HG02973 (cell line): ENCODE data around the gene TUBB4A.
A peak's percentile ranks its signal among the peaks of the same experiment; 100 is the strongest.

ENCODE experiments used
- ATAC-seq: cut with Tn5 transposase; IDR thresholded peaks from one replicate; pipeline ENCODE4 v1.9.1; 2021; ENCODE audit warnings: moderate library complexity; ENCODE audit not compliant: unreplicated experiment

TUBB4A gene

DNA sequence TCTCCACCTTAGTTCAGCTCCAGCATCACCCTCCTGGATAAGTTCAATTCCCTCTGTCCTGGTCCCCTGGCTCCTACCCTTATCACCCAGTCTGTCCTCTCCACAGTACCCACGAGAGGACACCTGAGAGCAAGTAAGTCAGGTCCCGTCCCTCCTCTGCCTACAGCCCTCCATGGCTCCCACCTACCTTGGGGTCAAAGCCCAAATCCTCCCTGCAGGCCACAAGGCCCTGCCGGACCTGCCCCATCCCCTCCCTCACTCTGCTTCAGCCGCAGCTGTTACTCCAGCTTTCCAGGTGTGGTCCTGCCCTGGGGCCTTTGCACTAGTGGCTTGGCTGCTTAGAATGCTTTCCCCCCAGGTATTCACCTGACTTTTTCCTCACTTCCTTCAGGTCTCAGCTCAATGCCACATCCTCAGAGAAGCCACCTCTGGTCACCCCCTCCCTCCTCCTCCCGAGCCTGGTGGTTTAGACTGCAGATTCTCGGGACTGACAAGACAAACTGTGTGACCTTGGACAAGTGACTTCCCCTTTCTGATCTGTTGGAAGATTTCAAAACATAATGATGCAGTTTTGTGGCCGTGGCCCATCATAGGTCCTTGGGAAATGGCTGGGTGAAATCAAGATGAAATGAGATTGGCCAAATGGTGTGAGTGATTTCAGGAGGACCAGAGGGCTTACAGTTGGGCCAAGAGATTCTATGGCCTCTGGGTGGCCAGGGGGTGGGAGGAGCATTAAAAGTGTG is 3.6 kb downstream of the TUBB4A start:
- no peak for ATAC-seq

DNA sequence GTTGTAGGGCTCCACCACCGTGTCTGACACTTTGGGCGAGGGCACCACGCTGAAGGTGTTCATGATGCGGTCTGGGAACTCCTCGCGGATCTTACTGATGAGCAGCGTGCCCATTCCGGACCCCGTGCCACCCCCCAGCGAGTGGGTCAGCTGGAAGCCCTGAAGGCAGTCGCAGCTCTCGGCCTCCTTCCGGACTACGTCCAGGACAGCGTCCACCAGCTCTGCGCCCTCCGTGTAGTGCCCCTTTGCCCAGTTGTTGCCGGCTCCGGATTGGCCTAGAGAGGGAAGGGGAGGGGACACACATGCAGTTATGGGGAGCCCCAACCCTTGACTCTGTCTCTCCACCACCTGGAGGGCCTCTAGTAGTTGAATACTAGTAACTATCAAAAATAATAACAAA is 6.2 kb downstream of the TUBB4A start:
- no peak for ATAC-seq

DNA sequence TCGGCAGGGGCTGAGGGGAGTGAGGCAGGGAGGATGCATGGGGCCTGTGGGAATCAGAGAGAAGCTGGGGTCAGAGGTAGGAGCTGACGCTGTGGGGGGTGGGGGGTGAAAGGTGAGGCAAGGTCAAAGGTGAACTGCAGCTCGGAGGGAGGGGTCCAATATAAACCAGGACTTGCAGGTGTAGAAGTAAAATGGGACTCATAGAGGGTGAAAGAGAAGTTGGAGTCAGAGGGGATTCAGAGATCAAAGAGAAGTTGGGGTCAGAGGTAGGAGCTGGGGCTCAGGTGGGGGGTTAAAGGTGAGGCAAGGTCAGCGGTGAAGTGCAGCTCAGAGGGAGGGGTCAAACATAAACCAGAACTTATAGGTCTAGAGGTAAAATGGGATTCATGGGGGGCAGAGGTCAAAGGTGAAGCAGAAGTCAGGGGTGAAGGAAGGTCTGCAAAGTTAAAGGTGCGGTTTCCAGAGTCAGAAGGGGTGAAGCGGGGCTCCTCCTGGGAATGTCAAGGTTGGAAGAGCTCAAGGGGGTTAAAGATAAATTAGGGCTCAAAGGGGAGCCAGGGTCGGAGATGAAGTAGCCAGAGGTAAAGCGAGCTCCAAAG is 7.6 kb downstream of the TUBB4A start:
- ATAC-seq = no peak

DNA sequence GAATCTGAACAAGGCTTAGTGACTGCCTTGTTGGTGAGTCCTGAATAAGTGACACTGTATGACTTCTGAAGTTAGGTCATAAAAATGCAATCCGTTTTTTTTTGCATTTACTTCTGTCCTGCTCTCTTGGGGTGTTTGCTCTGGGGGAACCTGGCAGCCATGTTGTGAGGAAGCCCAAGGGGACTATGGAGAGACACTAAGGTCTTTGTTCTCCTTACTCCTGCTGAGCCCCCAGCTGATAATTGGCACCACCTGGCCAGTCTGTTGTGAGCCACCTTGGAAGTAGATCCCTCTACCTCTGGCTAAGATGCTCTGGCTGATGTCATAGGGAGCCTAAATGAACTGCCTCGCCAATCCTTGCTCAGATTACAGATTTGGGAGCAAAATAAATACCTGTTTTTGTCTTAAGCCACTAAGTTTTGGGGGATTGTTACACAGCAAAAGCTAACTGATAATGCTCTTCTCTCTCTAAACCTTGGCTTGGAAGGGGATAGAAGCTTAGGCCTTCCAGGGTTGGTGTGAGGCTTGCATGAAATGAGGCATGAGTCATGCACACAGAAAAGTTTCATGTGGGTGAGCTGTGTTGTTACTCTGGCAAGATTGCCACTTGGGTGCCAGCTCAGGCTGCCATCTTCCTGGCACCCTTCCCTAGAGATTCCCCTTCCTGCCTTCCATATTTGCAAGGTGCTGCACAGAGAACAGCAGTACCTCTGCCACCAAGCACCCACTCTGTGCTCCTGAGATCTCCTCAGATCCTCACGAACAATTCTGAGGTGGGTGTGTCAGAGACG is 10.1 kb downstream of the TUBB4A start:
- no peak for ATAC-seq

DNA sequence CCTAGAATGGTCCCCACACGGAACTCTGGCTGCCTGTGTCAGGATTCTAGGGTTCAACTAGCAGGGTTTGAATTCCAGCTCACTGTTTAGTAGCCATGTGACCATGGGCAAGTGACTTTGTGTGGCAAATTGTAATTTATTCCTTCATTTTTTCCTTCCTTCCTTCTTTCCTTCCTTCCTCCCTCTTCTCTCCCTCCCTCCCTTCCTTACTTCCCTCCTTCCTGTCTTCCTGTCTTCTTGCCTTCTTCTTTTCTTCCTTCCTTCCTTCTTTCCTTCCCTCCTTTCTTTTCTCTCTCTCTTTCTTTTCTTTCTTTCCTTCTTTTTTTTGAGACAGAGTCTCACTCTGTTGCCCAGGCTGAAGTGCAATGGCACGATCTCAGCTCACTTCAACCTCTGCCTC is 12.0 kb downstream of the TUBB4A start:
- no peak for ATAC-seq

DNA sequence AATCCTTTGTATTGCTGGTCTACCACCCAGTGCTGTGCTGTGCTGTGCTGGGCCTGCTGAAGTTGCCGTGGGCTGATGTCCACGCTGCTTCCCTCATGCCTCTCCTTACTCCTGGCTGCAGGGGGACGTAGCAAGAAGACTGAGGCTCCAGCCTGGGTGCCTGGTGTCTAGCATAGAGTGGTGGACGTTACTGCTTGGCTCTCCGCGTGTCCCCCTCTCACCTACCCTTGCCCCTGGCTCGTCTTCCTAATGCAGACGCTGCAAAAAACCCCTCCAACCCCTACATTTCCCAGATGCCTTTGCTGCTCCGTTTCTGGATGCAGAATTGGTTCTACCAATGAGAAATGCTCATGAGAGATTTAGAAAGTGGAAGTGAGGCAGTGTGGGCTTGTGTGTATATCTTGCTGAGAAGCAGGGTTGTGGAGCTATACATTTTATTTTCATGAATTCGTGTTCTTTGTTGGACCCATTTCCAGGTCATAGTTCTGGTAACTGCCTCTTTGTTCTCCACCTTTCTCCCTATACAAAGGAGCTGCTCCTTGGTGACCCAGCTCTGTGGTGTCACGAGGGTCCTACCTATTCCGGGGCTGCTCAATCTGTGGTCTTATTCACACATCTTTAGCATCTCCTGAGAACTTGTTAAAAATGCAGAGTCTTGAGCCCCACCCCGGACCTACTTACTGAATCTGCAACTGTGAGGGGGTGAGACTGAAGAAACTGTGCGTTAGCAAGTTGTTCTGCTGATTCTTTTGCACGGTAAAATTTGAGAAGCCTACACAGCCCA is 12.6 kb downstream of the TUBB4A start:
- ATAC-seq = no peak

DNA sequence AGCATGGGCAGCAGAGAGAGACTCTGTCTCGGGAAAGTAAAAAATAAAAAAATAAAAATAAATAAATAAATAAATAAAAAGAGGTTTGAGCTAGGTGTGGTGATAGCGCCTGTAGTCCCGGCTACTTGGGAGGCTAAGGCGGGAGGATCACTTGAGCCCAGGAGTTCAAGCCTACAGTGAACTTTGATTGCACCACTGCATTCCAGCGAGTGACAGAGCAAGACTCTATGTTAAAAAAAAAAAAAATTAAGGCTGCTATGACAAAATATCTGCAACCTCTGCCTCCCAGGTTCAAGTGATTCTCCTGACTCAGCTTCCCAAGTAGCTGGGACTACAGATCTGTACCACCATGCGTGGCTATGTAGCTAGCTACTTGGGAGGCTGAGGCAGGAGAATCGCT is 17.3 kb downstream of the TUBB4A start:
- ATAC-seq = no peak

DNA sequence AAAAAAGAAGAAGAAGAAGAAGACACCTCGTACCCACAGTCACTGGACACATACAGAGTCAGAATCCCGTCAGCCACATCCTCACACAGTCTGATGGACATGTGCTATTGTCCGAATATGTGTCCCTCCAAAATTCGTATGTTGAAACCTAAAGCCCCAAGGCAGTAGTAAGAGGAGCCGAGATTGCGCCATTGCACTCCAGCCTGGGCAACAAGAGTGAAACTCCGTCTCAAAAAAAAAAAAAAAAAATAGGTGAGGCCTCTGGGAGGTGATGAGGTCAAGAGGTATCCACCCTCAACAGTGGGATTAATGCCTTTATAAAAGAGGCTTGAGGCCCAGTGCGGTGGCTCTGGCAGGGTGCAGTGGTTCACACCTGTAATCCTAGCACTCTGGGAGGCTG is 17.9 kb downstream of the TUBB4A start:
- ATAC-seq = no peak

DNA sequence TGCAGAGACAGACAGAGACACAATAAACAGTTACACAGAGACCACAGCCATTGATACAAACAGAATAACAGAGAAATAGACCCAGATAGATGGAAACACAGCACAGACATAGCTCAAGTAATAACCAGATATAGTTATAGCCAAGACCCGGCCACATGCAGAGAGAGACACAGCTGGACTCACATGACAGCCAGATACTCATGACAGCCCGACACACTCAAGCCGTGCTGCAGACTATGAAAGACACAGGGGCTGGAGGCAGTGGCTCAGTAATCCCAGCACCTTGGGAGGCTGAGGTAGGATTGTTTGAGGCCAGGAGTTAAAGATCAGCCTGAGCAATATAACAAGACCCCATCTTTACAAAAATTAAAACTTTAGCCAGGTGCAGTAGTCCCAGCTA is 18.9 kb downstream of the TUBB4A start:
- no peak for ATAC-seq

DNA sequence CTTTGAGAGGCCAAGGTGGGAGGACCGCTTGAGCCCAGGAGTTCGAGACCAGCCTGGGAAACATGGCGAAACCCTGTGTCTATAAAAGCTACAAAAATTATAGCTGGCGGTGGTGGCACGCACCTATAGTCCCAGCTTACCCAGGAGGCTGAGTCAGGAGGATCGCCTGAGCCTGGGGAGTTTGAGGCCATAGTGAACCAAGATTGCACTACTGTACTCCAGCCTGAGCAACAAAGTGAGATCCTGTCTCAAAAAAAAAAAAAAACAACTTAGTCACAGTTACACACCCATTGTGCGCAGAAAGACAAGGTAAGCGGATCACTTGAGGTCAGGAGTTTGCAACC is 19.8 kb downstream of the TUBB4A start:
- no peak for ATAC-seq

DNA sequence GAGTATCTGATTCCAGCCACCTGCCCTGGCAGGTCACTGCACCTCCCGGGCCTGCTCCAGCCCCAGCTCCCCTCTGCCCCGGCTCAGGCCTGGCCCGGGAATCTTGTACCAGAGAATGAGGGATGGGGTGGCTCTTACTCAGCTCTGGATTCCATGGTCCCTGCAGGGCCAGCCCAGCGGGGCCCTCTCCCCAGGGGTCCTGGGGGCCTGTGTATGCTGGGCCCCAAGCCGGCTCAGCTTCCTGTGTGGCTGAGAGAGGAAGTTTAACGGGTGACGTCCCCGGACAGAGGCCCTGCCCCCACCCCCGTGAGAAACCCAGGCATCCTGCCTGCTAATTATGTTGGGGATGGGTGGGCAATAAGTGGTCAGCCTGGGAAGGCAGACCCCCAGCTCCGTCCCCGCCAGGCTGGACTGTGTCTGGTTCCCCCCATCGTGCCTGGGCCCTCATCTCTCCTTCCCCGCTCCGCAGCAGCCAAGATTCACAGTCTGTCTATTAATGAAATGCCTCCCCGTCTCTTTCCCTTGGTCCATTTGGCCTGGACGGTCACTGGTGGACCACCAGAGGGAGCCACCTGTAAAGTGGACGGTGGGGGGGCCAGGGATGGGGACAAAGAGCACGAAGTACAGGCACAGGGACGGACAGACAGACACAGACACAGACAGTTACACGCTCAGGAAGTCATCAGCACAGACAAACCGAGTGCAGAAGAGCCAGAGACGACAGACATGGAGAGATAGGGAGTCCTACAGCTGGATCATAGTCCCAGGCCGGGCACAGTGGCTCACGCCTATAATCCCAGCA is 20.4 kb downstream of the TUBB4A start, which contains the start of gene DENND1C:
Gene DENND1C, minus strand, starts transcription at position 247 of the 802 bp plus-strand sequence. Its CDS starts 92 bp downstream, at position 155.
- ATAC-seq = peak; percentile 60

DNA sequence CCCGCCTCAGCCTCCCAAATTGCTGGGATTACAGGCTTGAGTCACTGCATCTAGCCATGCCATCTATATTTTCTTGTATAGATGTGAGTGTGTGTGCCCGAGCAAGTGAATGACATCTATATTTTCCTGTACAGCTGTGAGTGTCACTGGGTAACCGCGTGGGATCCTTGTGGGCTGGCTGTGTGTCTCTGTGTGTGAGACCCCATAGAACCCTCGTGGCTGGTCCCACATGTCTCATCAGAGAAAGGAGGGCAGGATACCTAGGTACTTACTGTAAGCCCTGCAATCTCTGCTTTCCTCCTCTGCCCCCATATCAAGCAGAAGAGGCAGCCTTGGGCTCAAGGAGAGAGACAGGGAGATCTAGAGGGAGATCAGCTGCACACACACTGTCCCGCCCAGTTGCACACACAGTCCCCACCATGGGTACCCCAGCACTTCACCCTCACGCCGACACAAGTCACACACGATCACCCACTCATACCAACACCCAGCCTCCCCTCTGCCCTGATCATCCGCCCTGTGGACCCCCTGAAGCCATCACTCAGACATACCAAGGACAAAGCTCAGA is 21.2 kb downstream of the TUBB4A start:
- ATAC-seq = no peak

DNA sequence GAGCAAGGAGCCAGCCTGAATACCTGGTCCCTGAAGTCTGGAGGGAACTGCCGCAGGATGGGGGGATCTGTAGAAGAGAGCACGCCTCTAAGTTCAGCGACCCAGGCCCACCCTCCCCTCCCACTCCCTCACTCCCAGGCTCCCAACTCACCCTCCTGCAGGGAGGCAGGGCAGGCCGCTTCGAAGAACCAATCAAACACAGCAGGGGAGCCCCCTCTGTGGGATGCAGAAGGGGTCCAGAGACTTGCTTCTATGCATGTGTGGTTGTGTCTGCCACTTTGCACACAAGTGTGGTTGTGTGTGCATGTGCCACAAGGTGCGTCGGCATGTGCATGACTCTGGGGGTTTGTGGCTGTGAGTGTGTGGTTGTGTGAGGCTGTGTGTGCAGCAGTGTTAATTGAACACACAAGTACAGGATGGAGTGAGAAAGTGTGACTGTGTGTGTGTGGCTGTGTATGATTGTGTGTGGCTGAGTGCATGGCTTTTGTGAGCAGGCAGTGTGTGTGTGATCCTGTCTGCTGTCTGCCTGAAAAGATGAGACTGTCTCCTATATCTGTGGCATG is 22.2 kb downstream of the TUBB4A start:
- ATAC-seq = no peak

DNA sequence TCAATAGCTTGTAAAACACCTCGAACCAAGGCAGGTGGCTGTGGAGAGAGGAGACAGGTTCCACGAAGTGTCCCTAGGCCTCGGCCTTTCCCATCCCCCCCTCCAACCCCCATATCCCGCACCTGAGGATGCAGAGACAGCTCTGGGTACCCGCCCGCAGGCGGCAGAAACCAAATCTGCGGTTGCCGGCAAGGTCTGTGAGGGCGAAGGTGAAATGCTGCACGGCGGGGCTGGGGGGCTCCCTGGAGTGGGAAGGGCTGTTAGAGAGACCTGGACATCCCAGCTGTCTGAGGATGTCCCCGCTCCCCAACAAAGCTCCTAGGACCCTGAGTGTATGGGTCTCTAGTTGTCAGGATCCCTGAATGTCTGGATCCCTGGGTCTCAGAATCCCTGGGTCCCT is 23.3 kb downstream of the TUBB4A start:
- ATAC-seq = no peak

DNA sequence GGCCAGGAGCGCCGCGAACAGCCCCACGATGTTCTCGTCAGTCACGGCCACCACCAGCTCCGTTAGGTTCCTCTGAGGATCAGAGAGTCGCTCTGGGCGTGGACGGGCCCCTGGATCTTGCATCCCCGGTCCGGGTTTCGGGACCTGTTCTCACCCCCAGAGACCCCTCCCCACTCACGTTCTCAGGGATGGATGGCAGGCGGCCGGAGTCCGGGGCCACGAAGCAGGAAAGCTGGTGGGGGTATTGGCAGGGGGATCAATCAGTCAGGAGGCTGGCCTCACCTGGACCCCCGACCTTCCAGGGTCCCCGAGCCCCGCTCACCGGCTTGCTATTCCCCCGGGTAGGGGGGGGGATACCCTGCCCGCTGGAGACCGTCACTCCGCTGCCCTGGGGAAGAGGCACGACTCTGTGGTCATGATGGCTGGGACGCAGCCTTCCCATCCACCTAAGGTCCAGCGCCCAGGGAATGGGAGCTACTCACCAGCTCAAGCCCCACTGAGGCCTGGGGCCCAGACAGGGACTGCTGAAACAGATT is 25.1 kb downstream of the TUBB4A start:
- ATAC-seq = no peak

DNA sequence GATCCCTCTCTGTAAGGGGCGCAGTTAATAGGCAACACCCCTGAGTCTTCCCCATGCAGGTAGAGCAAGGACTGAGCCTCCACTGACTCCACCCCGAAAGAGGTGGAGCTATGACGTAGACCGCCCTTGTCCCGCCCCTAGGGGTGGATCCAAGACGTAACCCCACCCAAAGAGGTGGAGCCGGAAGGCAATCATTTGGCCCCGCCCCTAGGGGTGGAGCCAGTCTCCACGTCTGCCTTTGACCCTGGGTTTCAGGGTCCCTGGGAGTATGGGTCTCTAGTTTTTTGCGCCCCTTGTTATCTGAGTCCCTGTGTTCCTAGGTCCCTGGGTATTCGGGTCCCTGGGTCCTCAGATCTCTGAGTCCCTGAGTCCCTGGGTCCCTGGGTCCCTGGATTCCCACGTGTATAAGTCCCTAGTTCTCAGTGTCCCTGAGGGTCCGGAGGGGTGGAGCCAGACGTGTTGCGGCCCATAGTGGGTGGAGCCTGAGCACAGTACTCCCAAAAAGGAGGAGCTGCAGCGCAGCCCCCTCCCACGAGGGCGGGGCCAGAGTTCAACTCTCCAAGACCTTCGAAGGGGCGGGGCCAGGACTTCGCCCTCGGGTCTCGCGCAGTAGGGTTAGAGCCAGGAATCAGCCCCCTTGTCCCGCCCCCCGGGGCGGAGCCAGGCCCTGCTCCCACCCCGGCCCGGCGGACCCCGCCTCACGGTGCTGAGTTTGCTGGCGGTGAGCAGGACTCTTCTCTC is 25.8 kb downstream of the TUBB4A start:
- no peak for ATAC-seq

DNA sequence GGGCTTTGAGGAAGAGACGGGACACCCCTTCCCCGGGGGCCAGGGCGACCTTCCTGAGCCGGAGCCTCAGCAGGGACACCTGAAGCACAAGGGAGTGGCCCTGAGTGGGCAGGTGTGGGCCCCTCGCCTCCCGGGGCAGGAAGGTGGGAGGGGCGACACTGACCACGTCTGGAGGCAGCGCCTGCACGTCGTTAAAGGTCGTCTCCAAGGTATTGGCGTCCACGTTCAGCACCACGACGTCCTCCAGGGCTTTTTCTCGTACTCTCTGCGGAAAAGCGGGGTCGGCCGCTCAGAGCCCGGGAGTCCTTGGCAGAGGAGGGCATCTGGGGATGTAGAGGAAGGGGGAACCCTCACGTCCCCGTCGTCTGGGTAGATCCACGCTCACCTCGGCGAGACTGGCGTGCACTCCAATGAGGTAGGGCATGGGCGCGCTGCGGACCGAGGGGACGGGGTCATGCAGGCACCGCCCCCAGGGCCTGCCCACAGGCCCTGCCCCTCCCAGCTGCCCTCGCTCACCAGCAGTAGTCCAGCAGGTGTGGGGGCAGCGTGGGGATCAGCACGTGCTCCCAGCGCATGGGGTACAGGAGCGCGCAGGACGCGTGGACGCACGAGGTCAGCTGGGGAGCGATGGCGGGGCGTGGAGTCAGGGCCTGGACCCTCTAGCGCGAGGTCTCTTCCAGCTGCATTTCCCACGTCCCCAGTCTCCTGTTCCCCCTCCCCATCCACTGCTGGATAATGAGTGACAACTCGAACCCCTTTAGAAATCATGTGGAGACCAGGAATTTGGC is 26.6 kb downstream of the TUBB4A start:
- ATAC-seq = no peak

DNA sequence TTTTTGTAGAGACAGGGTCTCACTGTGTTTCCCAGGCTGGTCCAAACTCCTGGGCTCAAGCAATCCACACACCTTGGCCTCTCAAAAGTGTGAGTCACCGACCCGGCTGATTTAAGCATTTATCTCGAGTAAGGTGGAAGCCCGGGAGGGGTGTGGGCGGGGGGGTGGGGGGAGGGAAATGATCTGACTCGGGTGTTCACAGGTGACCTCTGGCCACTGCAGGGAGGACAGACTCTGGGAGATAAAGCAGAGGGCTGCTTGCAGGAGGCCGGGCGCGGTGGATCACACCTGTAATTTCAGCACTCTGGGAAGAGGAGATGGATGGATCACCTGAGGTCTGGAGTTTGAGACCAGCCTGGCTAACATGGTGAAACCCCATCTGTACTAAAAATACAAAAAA is 28.5 kb downstream of the TUBB4A start:
- ATAC-seq = no peak
